Sigmoid colon (tissue), 4 donors: ENCODE results near the gene P2RY14.

Source experiments
- EP300 ChIP-seq, 4 donors: sonication (generic); formaldehyde crosslinking; IDR thresholded peaks; one replicate each; pipeline ENCODE4 v1.6.1; 2017; ENCODE audit warnings: antibody characterized with exemption in 4 of 4
- POLR2A ChIP-seq, 2 donors: fragments of 450-650 bp; IDR thresholded peaks; one replicate each; pipeline ENCODE4 v1.6.1; 2016; ENCODE audit warnings: antibody characterized with exemption in 2 of 2, mild to moderate bottlenecking in 2 of 2, moderate library complexity in 2 of 2
- POLR2AphosphoS5 ChIP-seq, 4 donors: sonication (generic); formaldehyde crosslinking; IDR thresholded peaks; one replicate each; pipeline ENCODE4 v1.6.1; 2017; ENCODE audit warnings: antibody characterized with exemption in 4 of 4
- TF ChIP-seq, protein P1 (sequence below), 4 experiments: fragments of 450-650 bp in 3 of 4; fragments of 200-600 bp in 1 of 4; IDR thresholded peaks; one replicate each; pipeline ENCODE4 v1.5.1; 2016 to 2019; ENCODE audit warnings: antibody characterized with exemption in 4 of 4, mild to moderate bottlenecking in 3 of 4, moderate library complexity in 2 of 4

DNA sequence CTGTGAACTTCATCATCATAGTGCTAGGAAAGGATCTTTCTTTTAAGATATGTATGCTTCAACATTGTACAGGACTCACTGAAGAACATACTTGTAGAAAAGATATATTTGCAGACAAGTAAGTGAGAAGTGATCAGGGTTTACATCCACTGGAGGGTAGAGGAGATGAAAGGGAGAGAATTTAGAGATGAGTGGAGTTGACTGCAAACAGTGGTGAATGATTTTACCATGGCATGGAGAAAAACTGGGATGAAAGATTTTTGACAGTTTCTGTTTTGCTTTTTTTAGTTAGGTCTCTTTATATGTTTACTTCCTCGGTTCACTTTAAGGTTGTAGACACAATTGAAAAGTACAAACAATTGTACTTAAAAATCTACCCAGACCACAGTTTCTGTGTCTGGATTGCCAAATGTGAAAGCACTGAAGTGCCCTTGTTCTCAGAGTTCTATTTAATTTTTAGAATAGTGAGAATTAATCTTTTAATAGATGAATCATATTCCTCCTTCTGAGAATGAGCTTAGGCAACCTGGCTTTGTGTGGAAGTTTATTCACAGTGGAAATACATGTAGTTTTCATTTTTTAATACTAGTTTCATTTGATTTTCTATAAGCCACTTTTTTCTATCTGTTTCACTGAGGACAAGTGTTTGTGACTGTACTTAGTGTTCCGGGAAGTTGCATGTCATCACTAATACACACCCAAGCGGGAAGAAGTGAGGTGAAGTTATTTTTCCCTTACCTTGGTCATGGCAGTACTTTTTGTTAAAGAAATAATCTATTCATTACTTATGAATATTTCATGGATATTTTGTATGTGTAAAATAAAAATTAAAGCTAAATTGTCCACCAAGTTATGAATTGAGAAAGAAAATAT is 73.6 kb downstream of the P2RY14 start:
- TF ChIP-seq, protein P1, sequence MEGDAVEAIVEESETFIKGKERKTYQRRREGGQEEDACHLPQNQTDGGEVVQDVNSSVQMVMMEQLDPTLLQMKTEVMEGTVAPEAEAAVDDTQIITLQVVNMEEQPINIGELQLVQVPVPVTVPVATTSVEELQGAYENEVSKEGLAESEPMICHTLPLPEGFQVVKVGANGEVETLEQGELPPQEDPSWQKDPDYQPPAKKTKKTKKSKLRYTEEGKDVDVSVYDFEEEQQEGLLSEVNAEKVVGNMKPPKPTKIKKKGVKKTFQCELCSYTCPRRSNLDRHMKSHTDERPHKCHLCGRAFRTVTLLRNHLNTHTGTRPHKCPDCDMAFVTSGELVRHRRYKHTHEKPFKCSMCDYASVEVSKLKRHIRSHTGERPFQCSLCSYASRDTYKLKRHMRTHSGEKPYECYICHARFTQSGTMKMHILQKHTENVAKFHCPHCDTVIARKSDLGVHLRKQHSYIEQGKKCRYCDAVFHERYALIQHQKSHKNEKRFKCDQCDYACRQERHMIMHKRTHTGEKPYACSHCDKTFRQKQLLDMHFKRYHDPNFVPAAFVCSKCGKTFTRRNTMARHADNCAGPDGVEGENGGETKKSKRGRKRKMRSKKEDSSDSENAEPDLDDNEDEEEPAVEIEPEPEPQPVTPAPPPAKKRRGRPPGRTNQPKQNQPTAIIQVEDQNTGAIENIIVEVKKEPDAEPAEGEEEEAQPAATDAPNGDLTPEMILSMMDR (IDR thresholded peaks at IDR 0.05): no peak
- TF ChIP-seq POLR2A (IDR thresholded peaks at IDR 0.05) (no peak), EP300 (IDR thresholded peaks at IDR 0.05) (no peak), POLR2AphosphoS5 (IDR thresholded peaks at IDR 0.05) (no peak)
